SU-DHL-6 (cell line): ENCODE measurements around the gene PMS2.

ENCODE experiments used
- H2AFZ ChIP-seq: fragments of 200-600 bp; sonication (generic); 2 replicates; pipeline ENCODE4 v1.6.1; 2014; ENCODE audit warnings: low read depth, mild to moderate bottlenecking, moderate library complexity, mixed read lengths, antibody characterized with exemption, low read length; ENCODE audit not compliant: severe bottlenecking
- H3F3A ChIP-seq: fragments of 200-600 bp; shearing (Covaris generic); 2 replicates; pipeline ENCODE4 v1.6.0; 2016; ENCODE audit warnings: antibody characterized with exemption, mild to moderate bottlenecking; ENCODE audit not compliant: insufficient read depth
- H3K27ac ChIP-seq: fragments of 200-600 bp; sonication (generic); 2 replicates; pipeline ENCODE4 v1.5.1; 2016; ENCODE audit warnings: low read depth, mild to moderate bottlenecking, low read length, moderate library complexity, mixed read lengths
- H3K27me3 ChIP-seq: fragments of 200-600 bp; sonication (generic), shearing (Covaris generic); 2 replicates; pipeline ENCODE4 v1.6.0; 2014; ENCODE audit warnings: mild to moderate bottlenecking, low read length
- H3K36me3 ChIP-seq: fragments of 200-600 bp; sonication (generic); 2 replicates; pipeline ENCODE4 v1.6.1; 2014; ENCODE audit warnings: mild to moderate bottlenecking, low read length, mixed read lengths
- H3K4me2 ChIP-seq: fragments of 300-600, 200-600 bp; shearing (Covaris generic), sonication (generic); 2 replicates; pipeline ENCODE4 v1.6.0; 2014; ENCODE audit warnings: low read length, low read depth, mild to moderate bottlenecking; ENCODE audit not compliant: poor library complexity, severe bottlenecking
- H3K4me3 ChIP-seq: fragments of 200-600 bp; sonication (generic); 2 replicates; pipeline ENCODE4 v1.5.1; 2014; ENCODE audit warnings: antibody characterized with exemption, low read length, mild to moderate bottlenecking, mixed read lengths; ENCODE audit not compliant: insufficient read depth, poor library complexity, severe bottlenecking
- H3K79me2 ChIP-seq: fragments of 200-600 bp; sonication (generic); 2 replicates; pipeline ENCODE4 v1.6.1; 2014; ENCODE audit warnings: mild to moderate bottlenecking, low read length, moderate library complexity; ENCODE audit not compliant: insufficient read depth
- H3K9ac ChIP-seq: fragments of 200-600 bp; sonication (generic); 2 replicates; pipeline ENCODE4 v1.7.0; 2014; ENCODE audit warnings: mild to moderate bottlenecking, low read length
- H3K9me2 ChIP-seq: fragments of 200-600 bp; sonication (generic); replicated peaks from 2 replicates; pipeline ENCODE4 v1.6.1; 2014; ENCODE audit warnings: low read length; ENCODE audit not compliant: insufficient read depth
- H3K9me3 ChIP-seq: fragments of 200-600 bp; sonication (generic); 2 replicates; pipeline ENCODE4 v1.6.1; 2014; ENCODE audit warnings: low read length, mixed read lengths; ENCODE audit not compliant: insufficient read depth
- H4K20me1 ChIP-seq: fragments of 200-600 bp; sonication (generic); 2 replicates; pipeline ENCODE4 v1.6.1; 2014; ENCODE audit warnings: low read depth, mild to moderate bottlenecking, antibody characterized with exemption, low read length, moderate library complexity, mixed read lengths
- CTCF ChIP-seq: fragments of 200-600 bp; sonication (generic); IDR thresholded peaks from one replicate; pipeline ENCODE4 v1.5.1; 2017; ENCODE audit warnings: antibody characterized with exemption, mild to moderate bottlenecking, low read length, moderate library complexity; ENCODE audit not compliant: insufficient read depth, poor library complexity, severe bottlenecking
- EZH2phosphoT487 ChIP-seq: fragments of 200-600 bp; sonication (generic), shearing (Covaris generic); conservative IDR thresholded peaks from 2 replicates; pipeline ENCODE4 v1.6.1; 2018; ENCODE audit warnings: mild to moderate bottlenecking, antibody characterized with exemption, low read length, moderate library complexity, mixed read lengths

Gene PMS2

DNA sequence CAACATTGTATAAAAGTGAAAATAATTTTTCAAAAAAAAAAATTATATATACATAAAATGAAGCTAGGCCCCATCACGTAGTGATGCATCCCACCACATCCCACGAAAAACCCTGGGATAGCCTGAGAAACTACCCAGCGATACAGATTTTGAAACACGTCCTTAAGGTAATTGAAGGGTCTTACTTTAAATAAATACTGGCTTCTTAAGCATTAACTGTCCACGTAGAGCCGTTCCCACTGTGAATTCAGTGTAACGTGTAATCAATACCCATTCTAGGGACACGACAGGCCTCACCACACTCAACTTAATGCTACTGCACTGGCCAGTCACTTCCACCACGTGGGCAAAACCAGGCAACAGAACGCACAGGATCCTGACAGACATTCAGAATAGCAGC, 26.3 kb upstream of the PMS2 start:
- no peaks in the 10 kb centered on the region for H3K27me3 ChIP-seq
- H3K36me3 ChIP-seq: peaks cover 38% of the 10 kb centered on the region
- no peak overlapping the region for H3K27ac ChIP-seq
- TF ChIP-seq CTCF: no peak
- no peaks in the 10 kb centered on the region for H4K20me1 ChIP-seq
- H3K4me2 ChIP-seq: no peak overlapping the region
- no peak overlapping the region for H3K9ac ChIP-seq
- H3K79me2 ChIP-seq: peaks cover 7% of the 10 kb centered on the region; the same call in 1 of the 2 replicates
- H3K4me3 ChIP-seq: no peak overlapping the region
- H3K9me3 ChIP-seq: no peaks in the 10 kb centered on the region
- H3F3A ChIP-seq: no peaks in the 10 kb centered on the region
- H2AFZ ChIP-seq: no peak overlapping the region
- H3K9me2 ChIP-seq: no peaks in the 10 kb centered on the region

GRCh38 chr7:6032641-6033040, 23.8 kb upstream of the PMS2 start:
- Histone ChIP-seq H3K36me3 (peaks cover 25% of the 10 kb centered on the region), H3K79me2 (peaks cover 7% of the 10 kb centered on the region; the same call in 1 of the 2 replicates), H3K9me2 (no peaks in the 10 kb centered on the region), H3F3A (no peaks in the 10 kb centered on the region), H3K9ac (no peak overlapping the region), H2AFZ (no peak overlapping the region), H3K4me2 (no peak overlapping the region), H4K20me1 (no peaks in the 10 kb centered on the region), H3K9me3 (no peaks in the 10 kb centered on the region), H3K27ac (no peak overlapping the region), H3K4me3 (no peak overlapping the region), H3K27me3 (no peaks in the 10 kb centered on the region)
- no peak for TF ChIP-seq EZH2phosphoT487

DNA sequence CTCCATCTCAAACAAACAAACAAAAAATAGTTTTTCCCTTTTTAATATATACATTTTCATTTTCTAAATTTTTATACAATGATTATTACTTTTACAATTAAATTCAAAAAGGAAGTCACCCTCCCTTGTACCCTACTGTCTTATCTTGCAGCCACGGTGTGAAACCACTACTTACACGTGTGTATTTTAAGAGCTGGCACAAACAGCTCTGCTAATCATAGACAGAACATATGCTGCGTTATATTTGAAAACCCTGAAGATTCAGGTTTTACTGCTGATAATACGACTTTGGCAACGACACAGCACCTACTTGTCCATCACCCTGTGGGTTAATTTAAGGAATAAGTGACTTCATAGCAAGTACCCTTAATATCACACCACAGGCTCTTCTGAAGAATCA, 23.3 kb upstream of the PMS2 start:
- H3K4me2 ChIP-seq: no peak overlapping the region
- peaks cover 21% of the 10 kb centered on the region for H3K36me3 ChIP-seq
- H2AFZ ChIP-seq: no peak overlapping the region
- H3K79me2 ChIP-seq: peaks cover 7% of the 10 kb centered on the region; the same call in 1 of the 2 replicates
- no peaks in the 10 kb centered on the region for H3K9me2 ChIP-seq
- H3K27ac ChIP-seq: no peak overlapping the region
- no peak overlapping the region for H3K4me3 ChIP-seq
- no peaks in the 10 kb centered on the region for H3F3A ChIP-seq
- no peak overlapping the region for H3K9ac ChIP-seq
- no peaks in the 10 kb centered on the region for H3K27me3 ChIP-seq
- H3K9me3 ChIP-seq: no peaks in the 10 kb centered on the region
- TF ChIP-seq EZH2phosphoT487: no peak
- TF ChIP-seq CTCF: no peak
- no peaks in the 10 kb centered on the region for H4K20me1 ChIP-seq

GRCh38 chr7:6031567-6031966, 22.7 kb upstream of the PMS2 start:
- H3K27ac ChIP-seq: no peak overlapping the region

More at GRCh38 chr7:6031567-6031966, 22.7 kb upstream of the PMS2 start:
- Histone ChIP-seq H3K9me3 (no peaks in the 10 kb centered on the region), H4K20me1 (no peaks in the 10 kb centered on the region), H3F3A (no peaks in the 10 kb centered on the region), H2AFZ (no peak overlapping the region), H3K4me2 (no peak overlapping the region), H3K9ac (no peak overlapping the region), H3K27me3 (no peaks in the 10 kb centered on the region), H3K36me3 (peaks cover 18% of the 10 kb centered on the region), H3K9me2 (no peaks in the 10 kb centered on the region), H3K4me3 (no peak overlapping the region), H3K79me2 (peaks cover 7% of the 10 kb centered on the region; the same call in 1 of the 2 replicates)
- TF ChIP-seq EZH2phosphoT487: no peak
- no peak for TF ChIP-seq CTCF
